SK-N-SH treated with all-trans-retinoic acid at 6 μM for 48 hours (cell line): ENCODE results near the gene COL26A1.

Experiments
- ATAC-seq: fragments of 200-7000 bp; cut with Tn5 transposase; 3 replicates; pipeline ENCODE4 v1.9.1; 2020; ENCODE audit warnings: mild to moderate bottlenecking, moderate library complexity
- ARNTL ChIP-seq: fragments of 450-650 bp; formaldehyde crosslinking; IDR thresholded peaks from 2 replicates; pipeline ENCODE4 v1.5.0; 2020; ENCODE audit warnings: low read depth, mild to moderate bottlenecking, moderate library complexity, borderline replicate concordance
- BACH2 ChIP-seq: fragments of 250-450 bp; sonication (Bioruptor Pico); IDR thresholded peaks from 2 replicates; pipeline ENCODE4 v1.9.0; 2021; ENCODE audit warnings: mild to moderate bottlenecking, borderline replicate concordance
- CREB5 ChIP-seq: fragments of 250-450 bp; sonication (Bioruptor Pico); IDR thresholded peaks from 2 replicates; pipeline ENCODE4 v1.5.1; 2020; ENCODE audit warnings: low read depth, mild to moderate bottlenecking, moderate library complexity
- CSDC2 ChIP-seq: fragments of 250-450 bp; sonication (Bioruptor Pico); IDR thresholded peaks from 2 replicates; pipeline ENCODE4 v1.5.0; 2020; ENCODE audit warnings: mild to moderate bottlenecking, moderate library complexity
- CSRNP3 ChIP-seq: fragments of 250-450 bp; sonication (Bioruptor Pico); IDR thresholded peaks from 2 replicates; pipeline ENCODE4 v1.5.1; 2021; ENCODE audit warnings: mild to moderate bottlenecking, moderate library complexity
- ESRRG ChIP-seq: fragments of 250-450 bp; sonication (Bioruptor Pico); IDR thresholded peaks from 2 replicates; pipeline ENCODE4 v1.6.1; 2021; ENCODE audit warnings: mild to moderate bottlenecking
- GLIS3 ChIP-seq: fragments of 250-450 bp; sonication (Bioruptor Pico); IDR thresholded peaks from 2 replicates; pipeline ENCODE4 v1.5.0; 2020; ENCODE audit warnings: mild to moderate bottlenecking, moderate library complexity
- ISL1 ChIP-seq: fragments of 250-450 bp; sonication (Bioruptor Pico); IDR thresholded peaks from 2 replicates; pipeline ENCODE4 v2.1.2; 2022; ENCODE audit warnings: mild to moderate bottlenecking, moderate library complexity
- OSR1 ChIP-seq: fragments of 250-450 bp; sonication (Bioruptor Pico); IDR thresholded peaks from 2 replicates; pipeline ENCODE4 v1.8.0; 2022; ENCODE audit warnings: moderate library complexity, mild to moderate bottlenecking, inconsistent platforms
- PATZ1 ChIP-seq: fragments of 250-450 bp; sonication (Bioruptor Pico); IDR thresholded peaks from 2 replicates; pipeline ENCODE4 v1.8.0; 2020; ENCODE audit warnings: mild to moderate bottlenecking, moderate library complexity, borderline replicate concordance
- PPARA ChIP-seq: fragments of 250-450 bp; sonication (Bioruptor Pico); IDR thresholded peaks from 2 replicates; pipeline ENCODE4 v1.5.0; 2020; ENCODE audit warnings: mild to moderate bottlenecking, borderline replicate concordance
- SNAI2 ChIP-seq: fragments of 250-450 bp; sonication (Bioruptor Pico); IDR thresholded peaks from 2 replicates; pipeline ENCODE4 v1.5.0; 2020; ENCODE audit warnings: mild to moderate bottlenecking, moderate library complexity
- TCF4 ChIP-seq: fragments of 250-450 bp; sonication (Bioruptor Pico); IDR thresholded peaks from 2 replicates; pipeline ENCODE4 v1.8.0; 2021; ENCODE audit warnings: mild to moderate bottlenecking, moderate library complexity, borderline replicate concordance
- TOX ChIP-seq: fragments of 250-450 bp; sonication (Bioruptor Pico); IDR thresholded peaks from 2 replicates; pipeline ENCODE4 v1.8.0; 2021; ENCODE audit warnings: mild to moderate bottlenecking, moderate library complexity, borderline replicate concordance
- ZC3H10 ChIP-seq: fragments of 250-450 bp; sonication (Bioruptor Pico); IDR thresholded peaks from 2 replicates; pipeline ENCODE4 v1.5.1; 2021; ENCODE audit warnings: mild to moderate bottlenecking, moderate library complexity
- ZFP3 ChIP-seq: fragments of 250-450 bp; sonication (Bioruptor Pico); IDR thresholded peaks from 2 replicates; pipeline ENCODE4 v1.5.0; 2020; ENCODE audit warnings: mild to moderate bottlenecking, moderate library complexity
- ZFP30 ChIP-seq: fragments of 450-650 bp; formaldehyde crosslinking; IDR thresholded peaks from 2 replicates; pipeline ENCODE4 v1.5.0; 2022; ENCODE audit warnings: mild to moderate bottlenecking, moderate library complexity
- ZNF565 ChIP-seq: fragments of 450-650 bp; formaldehyde crosslinking; conservative IDR thresholded peaks from 2 replicates; pipeline ENCODE4 v1.5.0; 2020; ENCODE audit warnings: low read depth, mild to moderate bottlenecking, moderate library complexity
- ZNF70 ChIP-seq: fragments of 450-650 bp; formaldehyde crosslinking; IDR thresholded peaks from 2 replicates; pipeline ENCODE4 v1.5.0; 2020; ENCODE audit warnings: mild to moderate bottlenecking, moderate library complexity
- ZNF8 ChIP-seq: fragments of 450-650 bp; formaldehyde crosslinking; IDR thresholded peaks from 2 replicates; pipeline ENCODE4 v1.5.0; 2020; ENCODE audit warnings: mild to moderate bottlenecking, moderate library complexity
- TF ChIP-seq, protein P1 (sequence below): fragments of 250-450 bp; sonication (Bioruptor Pico); IDR thresholded peaks from 2 replicates; pipeline ENCODE4 v1.5.0; 2020; ENCODE audit warnings: mild to moderate bottlenecking, moderate library complexity
- TF ChIP-seq, protein P2 (sequence below): fragments of 250-450 bp; sonication (Bioruptor Pico); IDR thresholded peaks from 2 replicates; pipeline ENCODE4 v1.8.0; 2021; ENCODE audit warnings: low read depth, mild to moderate bottlenecking, moderate library complexity, borderline replicate concordance

The COL26A1 gene

DNA sequence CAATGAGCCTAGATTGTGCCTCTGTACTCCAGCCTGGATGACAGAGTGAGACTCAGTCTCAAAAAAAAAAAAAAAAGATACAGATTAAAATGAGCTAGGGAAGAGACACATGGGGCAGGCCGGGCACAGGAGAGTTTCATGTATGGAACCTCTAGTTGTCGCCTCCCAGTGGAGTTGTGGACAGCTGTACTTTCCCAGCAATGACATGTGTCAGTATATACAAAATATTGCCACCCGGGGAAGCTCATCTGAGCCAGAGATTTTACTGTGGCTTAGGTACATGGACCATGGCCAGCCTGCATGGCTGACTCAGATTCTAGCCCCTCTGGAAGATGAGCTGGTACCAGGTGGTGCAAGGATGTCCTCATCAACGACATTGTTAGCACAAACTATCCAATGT lies 87.4 kb downstream of the COL26A1 start:
- ATAC-seq, result no peak

DNA sequence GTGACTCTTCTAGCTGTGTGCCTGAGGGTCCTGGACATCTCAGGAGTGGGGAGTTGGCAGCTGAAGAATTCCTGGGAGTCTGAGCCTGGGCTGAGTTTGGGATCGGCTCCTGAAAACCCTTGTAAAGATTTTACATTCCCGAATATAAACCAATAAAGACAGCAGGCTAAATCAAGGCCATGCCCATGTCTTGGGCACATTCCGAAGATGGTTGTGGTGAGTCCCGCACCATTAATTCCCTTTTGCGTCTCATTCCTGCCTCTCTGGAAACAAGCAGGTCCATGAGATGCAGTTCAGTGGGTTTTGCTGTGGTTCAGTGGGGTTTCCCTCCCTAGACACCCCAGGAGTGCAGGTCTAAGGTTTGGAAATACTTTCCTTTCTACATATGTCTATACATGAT lies 90.9 kb downstream of the COL26A1 start:
- TF ChIP-seq ZNF8 (CRISPR knock-in tag), result no peak
- TF ChIP-seq BACH2, result no peak
- no peak for TF ChIP-seq ZFP3 (CRISPR knock-in tag)
- TF ChIP-seq OSR1, result no peak
- TF ChIP-seq CSDC2 (CRISPR knock-in tag), result no peak
- ATAC-seq, result peak; percentile 40; the same call in 2 of the 3 replicates

More for the DNA sequence above, 87.4 kb downstream of the COL26A1 start:
- TF ChIP-seq, protein P1, sequence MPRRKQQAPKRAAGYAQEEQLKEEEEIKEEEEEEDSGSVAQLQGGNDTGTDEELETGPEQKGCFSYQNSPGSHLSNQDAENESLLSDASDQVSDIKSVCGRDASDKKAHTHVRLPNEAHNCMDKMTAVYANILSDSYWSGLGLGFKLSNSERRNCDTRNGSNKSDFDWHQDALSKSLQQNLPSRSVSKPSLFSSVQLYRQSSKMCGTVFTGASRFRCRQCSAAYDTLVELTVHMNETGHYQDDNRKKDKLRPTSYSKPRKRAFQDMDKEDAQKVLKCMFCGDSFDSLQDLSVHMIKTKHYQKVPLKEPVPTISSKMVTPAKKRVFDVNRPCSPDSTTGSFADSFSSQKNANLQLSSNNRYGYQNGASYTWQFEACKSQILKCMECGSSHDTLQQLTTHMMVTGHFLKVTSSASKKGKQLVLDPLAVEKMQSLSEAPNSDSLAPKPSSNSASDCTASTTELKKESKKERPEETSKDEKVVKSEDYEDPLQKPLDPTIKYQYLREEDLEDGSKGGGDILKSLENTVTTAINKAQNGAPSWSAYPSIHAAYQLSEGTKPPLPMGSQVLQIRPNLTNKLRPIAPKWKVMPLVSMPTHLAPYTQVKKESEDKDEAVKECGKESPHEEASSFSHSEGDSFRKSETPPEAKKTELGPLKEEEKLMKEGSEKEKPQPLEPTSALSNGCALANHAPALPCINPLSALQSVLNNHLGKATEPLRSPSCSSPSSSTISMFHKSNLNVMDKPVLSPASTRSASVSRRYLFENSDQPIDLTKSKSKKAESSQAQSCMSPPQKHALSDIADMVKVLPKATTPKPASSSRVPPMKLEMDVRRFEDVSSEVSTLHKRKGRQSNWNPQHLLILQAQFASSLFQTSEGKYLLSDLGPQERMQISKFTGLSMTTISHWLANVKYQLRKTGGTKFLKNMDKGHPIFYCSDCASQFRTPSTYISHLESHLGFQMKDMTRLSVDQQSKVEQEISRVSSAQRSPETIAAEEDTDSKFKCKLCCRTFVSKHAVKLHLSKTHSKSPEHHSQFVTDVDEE (CRISPR knock-in tag), result no peak
- no peak for TF ChIP-seq ZFP30 (CRISPR knock-in tag)
- TF ChIP-seq, protein P2, sequence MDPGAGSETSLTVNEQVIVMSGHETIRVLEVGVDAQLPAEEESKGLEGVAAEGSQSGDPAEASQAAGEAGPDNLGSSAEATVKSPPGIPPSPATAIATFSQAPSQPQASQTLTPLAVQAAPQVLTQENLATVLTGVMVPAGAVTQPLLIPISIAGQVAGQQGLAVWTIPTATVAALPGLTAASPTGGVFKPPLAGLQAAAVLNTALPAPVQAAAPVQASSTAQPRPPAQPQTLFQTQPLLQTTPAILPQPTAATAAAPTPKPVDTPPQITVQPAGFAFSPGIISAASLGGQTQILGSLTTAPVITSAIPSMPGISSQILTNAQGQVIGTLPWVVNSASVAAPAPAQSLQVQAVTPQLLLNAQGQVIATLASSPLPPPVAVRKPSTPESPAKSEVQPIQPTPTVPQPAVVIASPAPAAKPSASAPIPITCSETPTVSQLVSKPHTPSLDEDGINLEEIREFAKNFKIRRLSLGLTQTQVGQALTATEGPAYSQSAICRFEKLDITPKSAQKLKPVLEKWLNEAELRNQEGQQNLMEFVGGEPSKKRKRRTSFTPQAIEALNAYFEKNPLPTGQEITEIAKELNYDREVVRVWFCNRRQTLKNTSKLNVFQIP (CRISPR knock-in tag), result no peak
- TF ChIP-seq TCF4, result no peak

DNA sequence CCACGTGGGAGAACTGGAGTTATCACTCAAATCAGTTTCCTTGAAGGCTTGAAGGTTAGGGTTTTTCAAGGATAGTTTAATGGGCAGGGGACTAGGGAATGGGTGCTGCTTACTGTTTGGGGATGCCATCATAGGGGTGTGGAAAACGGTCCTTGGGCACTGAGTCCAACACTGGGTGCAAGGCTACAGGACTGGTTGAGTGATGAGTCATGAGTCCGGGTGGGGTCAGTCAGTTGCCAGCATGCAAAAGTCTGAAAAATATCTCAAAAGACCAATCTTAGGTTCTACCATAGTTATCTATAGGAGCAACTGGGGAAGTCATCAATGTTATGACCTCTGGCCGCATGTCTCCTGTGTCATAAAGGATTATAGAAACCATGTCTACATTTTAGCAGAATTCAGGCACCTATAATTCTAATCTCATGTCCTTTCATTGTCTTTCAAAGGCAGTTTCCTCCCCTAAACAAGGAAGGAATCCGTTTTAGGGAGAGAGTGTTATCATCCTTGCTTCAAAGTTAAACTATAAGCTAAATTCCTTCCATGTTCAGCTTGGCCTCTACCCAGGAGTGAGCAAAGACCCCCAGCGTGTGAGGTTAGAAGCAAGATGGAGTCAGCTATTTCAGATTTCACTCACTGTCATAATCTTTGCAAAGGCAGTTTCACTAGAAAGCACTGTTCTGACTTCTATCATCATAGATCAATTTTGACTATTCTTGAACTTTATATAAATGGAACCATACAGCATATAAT lies 94.5 kb downstream of the COL26A1 start:
- no peak for TF ChIP-seq CSDC2 (CRISPR knock-in tag)
- no peak for TF ChIP-seq ZFP30 (CRISPR knock-in tag)
- no peak for TF ChIP-seq ZFP3 (CRISPR knock-in tag)
- TF ChIP-seq BACH2, result no peak
- TF ChIP-seq PATZ1 (CRISPR knock-in tag), result no peak
- TF ChIP-seq CREB5 (CRISPR knock-in tag), result no peak
- no peak for TF ChIP-seq ZNF8 (CRISPR knock-in tag)
- no peak for TF ChIP-seq SNAI2 (CRISPR knock-in tag)
- TF ChIP-seq PPARA (CRISPR knock-in tag), result no peak
- TF ChIP-seq OSR1, result no peak
- no peak for TF ChIP-seq TOX (CRISPR knock-in tag)
- no peak for TF ChIP-seq TCF4
- TF ChIP-seq ESRRG (CRISPR knock-in tag), result no peak
- ATAC-seq, result no peak

- ATAC-seq, result no peak
- TF ChIP-seq SNAI2 (CRISPR knock-in tag) (no peak), CREB5 (CRISPR knock-in tag) (no peak), TCF4 (no peak), ARNTL (CRISPR knock-in tag) (no peak), CSRNP3 (no peak), ISL1 (no peak), ZNF565 (CRISPR knock-in tag) (no peak), ESRRG (CRISPR knock-in tag) (no peak), BACH2 (no peak), ZFP30 (CRISPR knock-in tag) (no peak), TOX (CRISPR knock-in tag) (no peak), ZC3H10 (CRISPR knock-in tag) (no peak), ZNF8 (CRISPR knock-in tag) (no peak), GLIS3 (CRISPR knock-in tag) (no peak), ZNF70 (CRISPR knock-in tag) (no peak)
- TF ChIP-seq, protein P2 (CRISPR knock-in tag), result no peak
These were observed 102.5 kb downstream of the COL26A1 start for GRCh38 chr7:101465131-101465530.
